GM12878 (cell line): ENCODE measurements around the gene MEIS2. TPM values are rescaled to one million over a fixed set of nuclear protein-coding genes. Genes with fewer than 3 reads are reported as not detected.

Experiments
- ATAC-seq: fragments of 200-7000 bp; cut with Tn5 transposase; 3 replicates; pipeline ENCODE4 v1.9.1; 2020; ENCODE audit warnings: mild to moderate bottlenecking, moderate library complexity
- BruUV-seq: library from RNA; stranded (reverse); fragments of 400-500 nt; replicated peaks from 2 replicates; lab custom pipeline; 2021; lab: Mats Ljungman, UMichigan
- CTCF ChIA-PET: fragments of 300-600 bp; sonication (Branson Sonifier 250); formaldehyde crosslinking; extraction: SDS; loops from one replicate; lab custom pipeline; 2021; ENCODE audit warnings: inconsistent platforms; lab: Yijun Ruan, JAX
- POLR2A ChIA-PET: fragments of 350-600 bp; formaldehyde crosslinking; extraction: SDS; loops from one replicate; lab custom pipeline; 2021; ENCODE audit warnings: inconsistent platforms; lab: Charles Lee
- RAD21 ChIA-PET: fragments of 300-600 bp; sonication (Branson Sonifier 250); formaldehyde crosslinking; loops from one replicate; lab custom pipeline; 2023; ENCODE audit warnings: antibody characterized with exemption; ENCODE audit not compliant: unreplicated experiment; lab: Charles Lee
- SMC1A ChIA-PET: fragments of 300-600 bp; sonication (Branson Sonifier 250); formaldehyde crosslinking; loops from one replicate; lab custom pipeline; 2023; ENCODE audit not compliant: unreplicated experiment, uncharacterized antibody; lab: Charles Lee
- DNase-seq: peaks from one replicate; pipeline ENCODE4 v3.0.0-alpha.2; 2011; ENCODE audit warnings: low read depth, low spot score
- FAIRE-seq: peaks from 3 replicates; lab custom pipeline; 2011; peaks lifted over from hg19 to GRCh38; lab: Jason Lieb, UNC
- H2AFZ ChIP-seq: 2 replicates; pipeline ENCODE4 v1.6.0; 2011; ENCODE audit warnings: low read depth, low read length, control low read depth; ENCODE audit not compliant: control insufficient read depth
- H3K27ac ChIP-seq: 2 replicates; pipeline ENCODE4 v1.5.1; 2011; ENCODE audit warnings: control low read depth; ENCODE audit not compliant: control insufficient read depth, insufficient read depth
- H3K27me3 ChIP-seq, 2 experiments: replicated peaks in 1 of 2; 2 replicates each; pipeline versions ENCODE4 v1.6.0 to v1.6.1; 2011; ENCODE audit warnings: low read length in 1 of 2; ENCODE audit not compliant: control insufficient read depth in 2 of 2, insufficient read depth in 2 of 2
- H3K36me3 ChIP-seq, 2 experiments: 2 replicates each; pipeline ENCODE4 v1.5.1; 2011; ENCODE audit warnings: low read length in 1 of 2; ENCODE audit not compliant: control insufficient read depth in 2 of 2, insufficient read depth in 2 of 2
- H3K4me1 ChIP-seq: 2 replicates; pipeline ENCODE4 v1.6.1; 2011; ENCODE audit warnings: mild to moderate bottlenecking, low read length, moderate library complexity, mixed read lengths; ENCODE audit not compliant: control insufficient read depth, insufficient read depth
- H3K4me2 ChIP-seq: 2 replicates; pipeline ENCODE4 v1.6.0; 2011; ENCODE audit warnings: control low read depth; ENCODE audit not compliant: control insufficient read depth, insufficient read depth
- H3K4me3 ChIP-seq: fragments of 200-600 bp; sonication (generic); 2 replicates; pipeline ENCODE4 v1.5.1; 2016
- H3K79me2 ChIP-seq: 2 replicates; pipeline ENCODE4 v1.6.0; 2011; ENCODE audit warnings: low read length; ENCODE audit not compliant: control insufficient read depth, insufficient read depth
- H3K9ac ChIP-seq: 2 replicates; pipeline ENCODE4 v1.8.0; 2011; ENCODE audit warnings: low read length, control low read depth, mixed read lengths; ENCODE audit not compliant: control insufficient read depth, insufficient read depth
- H3K9me3 ChIP-seq: replicated peaks from 3 replicates; pipeline ENCODE4 v1.5.1; 2011; ENCODE audit warnings: mild to moderate bottlenecking, low read length; ENCODE audit not compliant: control insufficient read depth, insufficient read depth
- H4K20me1 ChIP-seq: 2 replicates; pipeline ENCODE4 v1.6.0; 2011; ENCODE audit not compliant: control insufficient read depth, insufficient read depth
- BMI1 ChIP-seq: fragments of 450-650 bp; IDR thresholded peaks from 2 replicates; pipeline ENCODE4 v1.6.1; 2016; ENCODE audit warnings: mild to moderate bottlenecking, moderate library complexity, borderline replicate concordance
- CHD1 ChIP-seq: IDR thresholded peaks from 2 replicates; pipeline ENCODE4 v1.6.1; 2012; ENCODE audit warnings: low read depth, low read length, improper control_type of control experiment
- CHD2 ChIP-seq: IDR thresholded peaks from 2 replicates; pipeline ENCODE4 v1.6.1; 2011; ENCODE audit warnings: low read depth, low read length, improper control_type of control experiment, borderline replicate concordance
- E2F8 ChIP-seq: fragments of 450-650 bp; IDR thresholded peaks from 2 replicates; pipeline ENCODE4 v1.6.1; 2018; ENCODE audit warnings: mild to moderate bottlenecking, low read depth, moderate library complexity; ENCODE audit not compliant: partially characterized antibody
- E4F1 ChIP-seq: fragments of 450-650 bp; IDR thresholded peaks from 2 replicates; pipeline ENCODE4 v1.6.1; 2018; ENCODE audit warnings: borderline replicate concordance, mild to moderate bottlenecking; ENCODE audit not compliant: partially characterized antibody
- ETV6 ChIP-seq, 2 experiments: fragments of 450-650 bp in 1 of 2; IDR thresholded peaks in 1 of 2; conservative IDR thresholded peaks in 1 of 2; 2 replicates each; pipeline ENCODE4 v1.6.1; 2014; ENCODE audit warnings: antibody characterized with exemption in 1 of 2, borderline replicate concordance in 1 of 2, low read depth in 1 of 2, mild to moderate bottlenecking in 1 of 2, moderate library complexity in 1 of 2
- IKZF2 ChIP-seq, 2 experiments: fragments of 450-650 bp; IDR thresholded peaks; 2 replicates each; pipeline ENCODE4 v1.6.1; 2017; ENCODE audit warnings: mild to moderate bottlenecking in 2 of 2, moderate library complexity in 2 of 2
- NR2C1 ChIP-seq: fragments of 450-650 bp; IDR thresholded peaks from 2 replicates; pipeline ENCODE4 v1.6.1; 2017; ENCODE audit warnings: antibody characterized with exemption, mild to moderate bottlenecking, moderate library complexity
- POLR2A ChIP-seq: IDR thresholded peaks from 2 replicates; pipeline ENCODE4 v1.6.1; 2011; ENCODE audit warnings: low read depth, mild to moderate bottlenecking, low read length
- SMAD5 ChIP-seq: IDR thresholded peaks from 2 replicates; pipeline ENCODE4 v1.6.1; 2016; ENCODE audit warnings: antibody characterized with exemption, low read depth
- STAT3 ChIP-seq: IDR thresholded peaks from 2 replicates; pipeline ENCODE4 v1.6.1; 2011; ENCODE audit warnings: low read depth, low read length, improper control_type of control experiment
- TAF1 ChIP-seq: IDR thresholded peaks from 2 replicates; pipeline ENCODE4 v1.6.1; 2011; ENCODE audit warnings: mild to moderate bottlenecking, low read depth, low read length, borderline replicate concordance
- TCF12 ChIP-seq: IDR thresholded peaks from 2 replicates; pipeline ENCODE4 v1.6.1; 2011; ENCODE audit warnings: low read depth, mild to moderate bottlenecking, low read length
- ZNF207 ChIP-seq: fragments of 450-650 bp; IDR thresholded peaks from 2 replicates; pipeline ENCODE4 v1.6.1; 2014; ENCODE audit warnings: antibody characterized with exemption, mild to moderate bottlenecking, borderline replicate concordance
- WGBS: methylation state at CpG from one replicate; pipeline ENCODE4 v1.1.6; 2016; ENCODE audit warnings: low lambda C conversion rate; ENCODE audit not compliant: insufficient replicate concordance, insufficient coverage; ENCODE audit errors: missing lambda C conversion rate; 5-methylcytosine and 5-hydroxymethylcytosine counted together
- in situ Hi-C: fragments of 300-500 bp; cut with MboI; formaldehyde crosslinking; loops from 9 replicates; pipeline ENCODE4 v1.14.3; 2018; ENCODE audit warnings: mixed read lengths
- intact Hi-C: fragments of 100-400 bp; cut with micrococcal nuclease; formaldehyde crosslinking; loops from one replicate; pipeline ENCODE4 v1.14.2; 2022; ENCODE audit not compliant: unreplicated experiment
- polyA plus RNA-seq, 11 experiments: library from polyadenylated mRNA; depleted of rRNA in 4 of 11; unstranded in 6 of 11; stranded (reverse) in 5 of 11; fragments of >200 nt; fragmentation: Nextera tagmentation in 4 of 11; fragmentation: Illumina TruSeq in 1 of 11; extraction: Ambion mirVana in 4 of 11; extraction: Trizol in 1 of 11; gene quantifications; 1 replicate in 1 of 11; 2 replicates in 10 of 11; pipeline versions ENCODE4 v1.2.1 to v1.2.3, GENCODE V29; 2011 to 2016; ENCODE audit warnings: inconsistent platforms in 2 of 11, missing spikeins in 2 of 11, low read depth in 1 of 11
- total RNA-seq, 4 experiments: library from RNA; depleted of rRNA in 3 of 4; stranded (reverse); fragments of >200 nt in 3 of 4; fragmentation: Illumina TruSeq in 1 of 4; extraction: Trizol in 1 of 4; gene quantifications; 2 replicates each; pipeline versions ENCODE4 v1.2.1 to v1.2.3, GENCODE V29; 2013 to 2021

MEIS2 gene
- total and polyA plus RNA-seq, 10 of the 15 experiments (the other 5 are each of a cell fraction or from before 2014, with no cell fraction given): 9.2 to 54.0 (median 20.4) TPM

GRCh38 chr15:36903922-36904556, 196.3 kb downstream of the MEIS2 start (continued):
- no peak for TF ChIP-seq BMI1

GRCh38 chr15:36903195-36903594, 197.2 kb downstream of the MEIS2 start:
- WGBS: 55% methylated on average over 1 of the region's 1 CpG
- BruUV-seq: no TSS peak
- FAIRE-seq (no peak), DNase-seq (no peak), ATAC-seq (no peak)
- Histone ChIP-seq H3K4me3 (no peak overlapping the region), H3K4me2 (no peak overlapping the region), H3K27ac (no peak overlapping the region), H4K20me1 (no peaks in the 10 kb centered on the region), H3K9ac (no peak overlapping the region), H3K27me3 (no peaks in the 10 kb centered on the region; a peak in 1 of 4 replicates), H3K36me3 (no peaks in the 10 kb centered on the region), H3K4me1 (no peaks in the 10 kb centered on the region), H3K9me3 (no peaks in the 10 kb centered on the region), H2AFZ (no peak overlapping the region), H3K79me2 (no peaks in the 10 kb centered on the region)
- RAD21 ChIA-PET: no interaction called here
- intact Hi-C loops (no loop called here), in situ Hi-C loops (no loop called here)
- SMC1A ChIA-PET: interaction anchor here (0.9 to 1.3 kb wide), 3 partner anchors 10 to 137 kb away, joined by 3 to 8 read pairs (median 4); no protein-coding TSS in a partner anchor
- POLR2A ChIA-PET: interaction anchor here (1.1 to 1.2 kb wide), 2 partner anchors 13 to 22 kb away, joined by 3 to 4 read pairs; no protein-coding TSS in a partner anchor
- CTCF ChIA-PET: interaction anchor here (0.6 to 1.4 kb wide), 5 partner anchors 10 to 84 kb away, joined by 3 to 6 read pairs (median 3); no protein-coding TSS in a partner anchor
- no peak for TF ChIP-seq TCF12
- TF ChIP-seq POLR2A: no peak
- TF ChIP-seq TAF1: no peak
- TF ChIP-seq E4F1: no peak
- no peak for TF ChIP-seq NR2C1
- no peak for TF ChIP-seq ZNF207
- no peak for TF ChIP-seq SMAD5
- TF ChIP-seq STAT3: no peak
- TF ChIP-seq CHD2: no peak
- no peak for TF ChIP-seq ETV6 (conservative IDR thresholded peaks at IDR 0.05 in 1 of 2, IDR thresholded peaks at IDR 0.05 in 1 of 2; ENCODE audit: borderline replicate concordance in 1 of 2, low read depth in 1 of 2)
- no peak for TF ChIP-seq E2F8
- TF ChIP-seq IKZF2 (IDR thresholded peaks at IDR 0.05): no peak
- TF ChIP-seq CHD1: no peak
